Liver (tissue), 9 donors: ENCODE data around the gene VGF. TPM values are rescaled to one million over a fixed set of nuclear protein-coding genes. Genes with fewer than 3 reads are reported as not detected.
A peak's percentile ranks its signal among the peaks of the same experiment; 100 is the strongest.

Source experiments
- DNase-seq: peaks from one replicate; pipeline ENCODE4 v3.0.0-alpha.2; 2017; ENCODE audit warnings: low spot score
- H3K27ac ChIP-seq, 2 donors: one replicate each; pipeline ENCODE4 v1.7.0; 2013; ENCODE audit warnings: inconsistent platforms in 2 of 2, low read length in 2 of 2, control low read depth in 1 of 2, low read depth in 1 of 2, mild to moderate bottlenecking in 1 of 2
- H3K27me3 ChIP-seq, 4 donors: one replicate each; pipeline versions ENCODE4 v1.6.1 to v1.7.0; 2013; ENCODE audit warnings: low read length in 3 of 4, inconsistent platforms in 1 of 4, mild to moderate bottlenecking in 1 of 4, moderate library complexity in 1 of 4; ENCODE audit not compliant: control insufficient read depth in 4 of 4, insufficient read depth in 4 of 4
- H3K36me3 ChIP-seq, 4 donors: one replicate each; pipeline versions ENCODE4 v1.6.1 to v1.7.0; 2013; ENCODE audit warnings: low read length in 3 of 4, mild to moderate bottlenecking in 3 of 4, low read depth in 1 of 4, moderate library complexity in 1 of 4; ENCODE audit not compliant: control insufficient read depth in 4 of 4, insufficient read depth in 3 of 4
- H3K4me1 ChIP-seq, 4 donors: one replicate each; pipeline versions ENCODE4 v1.6.1 to v1.7.0; 2013; ENCODE audit warnings: low read length in 3 of 4, mild to moderate bottlenecking in 3 of 4, moderate library complexity in 1 of 4; ENCODE audit not compliant: control insufficient read depth in 4 of 4, insufficient read depth in 4 of 4
- H3K4me3 ChIP-seq, 3 donors: one replicate each; pipeline versions ENCODE4 v1.6.1 to v1.7.0; 2013; ENCODE audit warnings: low read length in 3 of 3, control low read depth in 1 of 3, low read depth in 1 of 3, mild to moderate bottlenecking in 1 of 3
- H3K9ac ChIP-seq, 2 donors: one replicate each; pipeline ENCODE4 v1.7.0; 2013; ENCODE audit warnings: low read length in 2 of 2, mild to moderate bottlenecking in 2 of 2, moderate library complexity in 2 of 2, control low read depth in 1 of 2, low read depth in 1 of 2
- H3K9me3 ChIP-seq, 4 donors: one replicate each; pipeline versions ENCODE4 v1.6.1 to v1.7.0; 2013; ENCODE audit warnings: low read length in 3 of 4; ENCODE audit not compliant: control insufficient read depth in 4 of 4
- ATF3 ChIP-seq: IDR thresholded peaks from 2 replicates; pipeline ENCODE4 v1.6.1; 2016; ENCODE audit warnings: antibody characterized with exemption
- CTCF ChIP-seq: fragments of 150-350 bp; IDR thresholded peaks from 2 replicates; pipeline ENCODE4 v1.5.1; 2017; ENCODE audit warnings: improper control_type of control experiment, low read depth, low read length; ENCODE audit not compliant: missing input control
- EGR1 ChIP-seq, 2 donors: IDR thresholded peaks; 2 replicates each; pipeline ENCODE4 v1.6.1; 2016 to 2018; ENCODE audit warnings: antibody characterized with exemption in 2 of 2, low read depth in 2 of 2
- FOXA1 ChIP-seq: IDR thresholded peaks from 2 replicates; pipeline ENCODE4 v1.6.1; 2016; ENCODE audit warnings: antibody characterized with exemption
- FOXA2 ChIP-seq: IDR thresholded peaks from 2 replicates; pipeline ENCODE4 v1.6.1; 2016; ENCODE audit warnings: antibody characterized with exemption
- GABPA ChIP-seq, 2 donors: IDR thresholded peaks in 1 of 2; conservative IDR thresholded peaks in 1 of 2; 2 replicates each; pipeline ENCODE4 v1.6.1; 2016; ENCODE audit warnings: antibody characterized with exemption in 2 of 2, mild to moderate bottlenecking in 1 of 2, moderate library complexity in 1 of 2
- HNF4A ChIP-seq, 2 donors: conservative IDR thresholded peaks; 2 replicates each; pipeline ENCODE4 v1.6.1; 2016; ENCODE audit warnings: antibody characterized with exemption in 2 of 2, mild to moderate bottlenecking in 2 of 2
- HNF4G ChIP-seq: IDR thresholded peaks from 2 replicates; pipeline ENCODE4 v1.6.1; 2016; ENCODE audit warnings: antibody characterized with exemption
- JUND ChIP-seq, 2 donors: IDR thresholded peaks; 2 replicates each; pipeline ENCODE4 v1.6.1; 2016; ENCODE audit warnings: antibody characterized with exemption in 2 of 2
- MAX ChIP-seq: IDR thresholded peaks from 2 replicates; pipeline ENCODE4 v1.6.1; 2016; ENCODE audit warnings: antibody characterized with exemption
- NR2F2 ChIP-seq: IDR thresholded peaks from 2 replicates; pipeline ENCODE4 v1.6.1; 2016; ENCODE audit warnings: antibody characterized with exemption
- RAD21 ChIP-seq, 2 donors: IDR thresholded peaks; 2 replicates each; pipeline ENCODE4 v1.6.1; 2016; ENCODE audit warnings: antibody characterized with exemption in 2 of 2, mild to moderate bottlenecking in 2 of 2
- REST ChIP-seq: IDR thresholded peaks from 2 replicates; pipeline ENCODE4 v1.6.1; 2016; ENCODE audit warnings: antibody characterized with exemption, mild to moderate bottlenecking
- RXRA ChIP-seq, 2 donors: IDR thresholded peaks; 2 replicates each; pipeline ENCODE4 v1.6.1; 2017 to 2018; ENCODE audit warnings: antibody characterized with exemption in 2 of 2, mild to moderate bottlenecking in 1 of 2
- SP1 ChIP-seq: IDR thresholded peaks from 2 replicates; pipeline ENCODE4 v1.6.1; 2018; ENCODE audit warnings: antibody characterized with exemption, mild to moderate bottlenecking
- TAF1 ChIP-seq: conservative IDR thresholded peaks from 2 replicates; pipeline ENCODE4 v1.6.1; 2016; ENCODE audit warnings: antibody characterized with exemption, mild to moderate bottlenecking
- YY1 ChIP-seq: IDR thresholded peaks from 2 replicates; pipeline ENCODE4 v1.6.1; 2016; ENCODE audit warnings: antibody characterized with exemption, mild to moderate bottlenecking
- ZBTB33 ChIP-seq: IDR thresholded peaks from 2 replicates; pipeline ENCODE4 v1.6.1; 2016; ENCODE audit warnings: antibody characterized with exemption
- WGBS: extraction: QIAGEN DNeasy Blood & Tissue Kit; methylation state at CpG from one replicate; pipeline ENCODE4 v1.1.7; 2013; 5-methylcytosine and 5-hydroxymethylcytosine counted together
- polyA plus RNA-seq, 2 donors: library from polyadenylated mRNA; stranded (reverse) in 1 of 2; unstranded in 1 of 2; fragments of 200-250 nt in 1 of 2; fragments of >200 nt in 1 of 2; fragmentation: Nextera tagmentation in 1 of 2; extraction: Ambion mirVana in 1 of 2; gene quantifications; one replicate each; pipeline versions ENCODE4 v1.2.1 to v1.2.3, GENCODE V29; 2013 to 2015
- total RNA-seq, 2 donors: library from RNA; depleted of rRNA; stranded (reverse); fragments of >200 nt; gene quantifications; one replicate each; pipeline ENCODE4 v1.2.3, GENCODE V29; 2014
- donor health status: healthy.
- donor health status: healthy.
- donor health status: healthy.
- donor health status: healthy.
- donor health status: healthy.

VGF gene
- total RNA-seq (not detected), polyA plus RNA-seq (not detected)

GRCh38 chr7:101165075-101165957, at the start of gene VGF:
Gene VGF (minus strand): TSS chr7:101165569. CDS start chr7:101164843, 726 bp downstream.
- no peak within 1 kb of the TSS for H3K27ac ChIP-seq
- H3K4me3 ChIP-seq, result peak within 1 kb of the TSS in 1 of 3 donors; percentile 12
- TF ChIP-seq MAX (no peak), REST (peak; percentile 100), SP1 (peak; percentile 30)
- peak; percentile 84 for DNase-seq
- H3K27me3 ChIP-seq, result peaks cover 7 to 9% (median 7%) of the 10 kb centered on the region in 4 donors
- WGBS, result 3% methylated on average over 74 of the region's 74 CpGs
- H3K9me3 ChIP-seq, result no peaks in the 10 kb centered on the region
- H3K36me3 ChIP-seq, result peaks cover 0 to 1% (median under 1%) of the 10 kb centered on the region in 4 donors
- H3K9ac ChIP-seq, result no peak within 1 kb of the TSS
- H3K4me1 ChIP-seq, result peaks cover 4 to 34% (median 14%) of the 10 kb centered on the region in 4 donors

GRCh38 chr7:101212014-101212413, 46.6 kb upstream of the VGF start:
- TF ChIP-seq EGR1 (IDR thresholded peaks at IDR 0.05; ENCODE audit: low read depth in 2 of 2) (no peak), GABPA (IDR thresholded peaks at IDR 0.05 in 1 of 2, conservative IDR thresholded peaks at IDR 0.05 in 1 of 2) (no peak), RAD21 (IDR thresholded peaks at IDR 0.05) (no peak), JUND (IDR thresholded peaks at IDR 0.05) (no peak), HNF4A (conservative IDR thresholded peaks at IDR 0.05) (no peak), ZBTB33 (no peak), RXRA (IDR thresholded peaks at IDR 0.05) (no peak), FOXA2 (no peak), CTCF (no peak), NR2F2 (no peak), REST (no peak), YY1 (no peak), FOXA1 (no peak), HNF4G (no peak), MAX (no peak), TAF1 (no peak), SP1 (no peak), ATF3 (no peak)
- WGBS, result 92% methylated on average over 8 of the region's 8 CpGs
- Histone ChIP-seq H3K27ac (no peak overlapping the region), H3K4me1 (peaks cover 6 to 20% (median 14%) of the 10 kb centered on the region in 4 donors), H3K36me3 (peaks cover 12 to 39% (median 21%) of the 10 kb centered on the region in 4 donors), H3K9ac (no peak overlapping the region), H3K9me3 (no peaks in the 10 kb centered on the region), H3K4me3 (no peak overlapping the region), H3K27me3 (no peaks in the 10 kb centered on the region)
- no peak for DNase-seq
